Measurements from ENCODE around the gene PC.

DNA sequence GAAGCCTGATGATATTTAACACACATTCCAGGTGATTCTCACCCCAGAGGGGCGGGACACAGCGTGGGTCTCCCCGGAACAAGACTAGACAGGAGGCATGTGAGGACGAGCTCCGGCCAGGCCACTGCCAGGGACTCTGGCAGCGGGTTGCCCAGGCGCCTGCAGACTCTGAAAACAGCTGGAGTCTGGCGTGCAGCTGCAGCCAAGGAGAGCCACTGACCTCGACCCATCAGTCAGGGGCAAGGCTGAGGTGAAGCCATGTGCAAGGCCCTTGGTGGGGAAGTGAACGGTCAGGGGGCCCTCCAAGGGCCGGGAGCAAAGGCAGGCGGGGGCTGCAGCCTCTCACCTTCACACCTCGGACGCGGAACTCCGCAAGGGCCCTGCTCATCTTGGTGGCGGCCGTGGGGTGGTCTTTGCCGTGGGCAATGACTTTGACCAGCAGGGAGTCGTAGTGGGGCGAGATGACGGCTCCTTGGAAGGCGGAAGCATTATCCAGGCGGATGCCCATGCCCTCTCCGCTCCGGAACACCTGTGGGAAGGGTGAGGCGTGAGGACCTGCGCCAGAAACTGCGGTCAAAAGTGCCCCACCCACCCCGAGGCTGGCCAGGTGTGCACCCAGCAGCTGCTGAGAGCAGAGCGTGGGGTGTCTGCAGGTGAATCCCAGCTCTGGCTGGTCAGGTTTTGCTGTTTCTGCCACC, 94.6 kb downstream of the PC start:
- no peak for TF ChIP-seq CHD2 (IDR thresholded peaks at IDR 0.05; ENCODE audit: low read length, partially characterized antibody)
- TF ChIP-seq, protein P1, sequence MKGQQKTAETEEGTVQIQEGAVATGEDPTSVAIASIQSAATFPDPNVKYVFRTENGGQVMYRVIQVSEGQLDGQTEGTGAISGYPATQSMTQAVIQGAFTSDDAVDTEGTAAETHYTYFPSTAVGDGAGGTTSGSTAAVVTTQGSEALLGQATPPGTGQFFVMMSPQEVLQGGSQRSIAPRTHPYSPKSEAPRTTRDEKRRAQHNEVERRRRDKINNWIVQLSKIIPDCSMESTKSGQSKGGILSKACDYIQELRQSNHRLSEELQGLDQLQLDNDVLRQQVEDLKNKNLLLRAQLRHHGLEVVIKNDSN (IDR thresholded peaks at IDR 0.05; ENCODE audit: borderline replicate concordance, low read depth) = no peak
- no peak for TF ChIP-seq ELF1 (IDR thresholded peaks at IDR 0.05)
- TF ChIP-seq, protein P2, sequence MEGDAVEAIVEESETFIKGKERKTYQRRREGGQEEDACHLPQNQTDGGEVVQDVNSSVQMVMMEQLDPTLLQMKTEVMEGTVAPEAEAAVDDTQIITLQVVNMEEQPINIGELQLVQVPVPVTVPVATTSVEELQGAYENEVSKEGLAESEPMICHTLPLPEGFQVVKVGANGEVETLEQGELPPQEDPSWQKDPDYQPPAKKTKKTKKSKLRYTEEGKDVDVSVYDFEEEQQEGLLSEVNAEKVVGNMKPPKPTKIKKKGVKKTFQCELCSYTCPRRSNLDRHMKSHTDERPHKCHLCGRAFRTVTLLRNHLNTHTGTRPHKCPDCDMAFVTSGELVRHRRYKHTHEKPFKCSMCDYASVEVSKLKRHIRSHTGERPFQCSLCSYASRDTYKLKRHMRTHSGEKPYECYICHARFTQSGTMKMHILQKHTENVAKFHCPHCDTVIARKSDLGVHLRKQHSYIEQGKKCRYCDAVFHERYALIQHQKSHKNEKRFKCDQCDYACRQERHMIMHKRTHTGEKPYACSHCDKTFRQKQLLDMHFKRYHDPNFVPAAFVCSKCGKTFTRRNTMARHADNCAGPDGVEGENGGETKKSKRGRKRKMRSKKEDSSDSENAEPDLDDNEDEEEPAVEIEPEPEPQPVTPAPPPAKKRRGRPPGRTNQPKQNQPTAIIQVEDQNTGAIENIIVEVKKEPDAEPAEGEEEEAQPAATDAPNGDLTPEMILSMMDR (IDR thresholded peaks at IDR 0.05) = no peak
- no peak for TF ChIP-seq EZH2phosphoT487 (IDR thresholded peaks at IDR 0.05; ENCODE audit: borderline replicate concordance, low read depth)
- TF ChIP-seq GABPA (IDR thresholded peaks at IDR 0.05; ENCODE audit: low read depth) = no peak
- TF ChIP-seq, protein P3, sequence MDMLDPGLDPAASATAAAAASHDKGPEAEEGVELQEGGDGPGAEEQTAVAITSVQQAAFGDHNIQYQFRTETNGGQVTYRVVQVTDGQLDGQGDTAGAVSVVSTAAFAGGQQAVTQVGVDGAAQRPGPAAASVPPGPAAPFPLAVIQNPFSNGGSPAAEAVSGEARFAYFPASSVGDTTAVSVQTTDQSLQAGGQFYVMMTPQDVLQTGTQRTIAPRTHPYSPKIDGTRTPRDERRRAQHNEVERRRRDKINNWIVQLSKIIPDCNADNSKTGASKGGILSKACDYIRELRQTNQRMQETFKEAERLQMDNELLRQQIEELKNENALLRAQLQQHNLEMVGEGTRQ (IDR thresholded peaks at IDR 0.05; ENCODE audit: borderline replicate concordance, low read depth, low read length) = no peak
- TF ChIP-seq YY1 (IDR thresholded peaks at IDR 0.05; ENCODE audit: low read depth) = no peak
- TF ChIP-seq RXRA (IDR thresholded peaks at IDR 0.05; ENCODE audit: borderline replicate concordance, low read depth) = no peak
- TF ChIP-seq RAD21 (IDR thresholded peaks at IDR 0.05; ENCODE audit: low read length) = no peak

All from SK-N-SH (cell line).